GM18858 (cell line): ENCODE measurements around the gene DGCR8.

Experiments
- ATAC-seq: cut with Tn5 transposase; IDR thresholded peaks from one replicate; pipeline ENCODE4 v1.9.1; 2021; ENCODE audit not compliant: unreplicated experiment

DGCR8 gene

GRCh38 chr22:20123366-20124082 is 43.5 kb downstream of the DGCR8 start:
- ATAC-seq: no peak

- ATAC-seq: no peak
Measured at GRCh38 chr22:20124083-20124787, 44.2 kb downstream of the DGCR8 start.

- no peak for ATAC-seq
Measured at GRCh38 chr22:20125201-20126174, 45.4 kb downstream of the DGCR8 start.

- ATAC-seq: no peak
Measured at GRCh38 chr22:20126284-20127029, 46.4 kb downstream of the DGCR8 start.

GRCh38 chr22:20127318-20127868 is 47.4 kb downstream of the DGCR8 start:
- ATAC-seq: no peak

- ATAC-seq: no peak
Measured at GRCh38 chr22:20127869-20128618, 48.0 kb downstream of the DGCR8 start.

GRCh38 chr22:20128619-20128901 is 48.5 kb downstream of the DGCR8 start:
- ATAC-seq: no peak

- no peak for ATAC-seq
Measured at GRCh38 chr22:20128902-20129746, 49.1 kb downstream of the DGCR8 start.

- no peak for ATAC-seq
Measured at GRCh38 chr22:20129747-20130014, 49.6 kb downstream of the DGCR8 start.

- ATAC-seq: no peak
Measured at GRCh38 chr22:20130319-20130718, 50.3 kb downstream of the DGCR8 start.

GRCh38 chr22:20130731-20131596 is 50.9 kb downstream of the DGCR8 start:
- no peak for ATAC-seq

GRCh38 chr22:20131597-20131858 is 51.5 kb downstream of the DGCR8 start, which contains the start of gene ZDHHC8:
TSS of gene ZDHHC8 (plus strand) at chr22:20131804. CDS start at chr22:20131948, 144 bp downstream.
- no peak for ATAC-seq

GRCh38 chr22:20131859-20132685 is 52.0 kb downstream of the DGCR8 start:
- no peak for ATAC-seq

- no peak for ATAC-seq
Measured at GRCh38 chr22:20132686-20133246, 52.7 kb downstream of the DGCR8 start.

GRCh38 chr22:20133930-20134549 is 54.0 kb downstream of the DGCR8 start:
- no peak for ATAC-seq

GRCh38 chr22:20135265-20135664 is 55.2 kb downstream of the DGCR8 start:
- ATAC-seq: no peak
